AG09319 (cell line): Measurements from ENCODE around the gene NTHL1.

Source experiments
- DNase-seq: peaks from one replicate; pipeline ENCODE4 v3.0.0-alpha.2; 2010; ENCODE audit warnings: low read depth; ENCODE audit errors: extremely low read depth
- TF ChIP-seq, protein P1 (sequence below): IDR thresholded peaks from 2 replicates; pipeline ENCODE4 v1.5.1; 2011; ENCODE audit warnings: low read depth, mild to moderate bottlenecking, inconsistent platforms, low read length, moderate library complexity

NTHL1 gene

DNA sequence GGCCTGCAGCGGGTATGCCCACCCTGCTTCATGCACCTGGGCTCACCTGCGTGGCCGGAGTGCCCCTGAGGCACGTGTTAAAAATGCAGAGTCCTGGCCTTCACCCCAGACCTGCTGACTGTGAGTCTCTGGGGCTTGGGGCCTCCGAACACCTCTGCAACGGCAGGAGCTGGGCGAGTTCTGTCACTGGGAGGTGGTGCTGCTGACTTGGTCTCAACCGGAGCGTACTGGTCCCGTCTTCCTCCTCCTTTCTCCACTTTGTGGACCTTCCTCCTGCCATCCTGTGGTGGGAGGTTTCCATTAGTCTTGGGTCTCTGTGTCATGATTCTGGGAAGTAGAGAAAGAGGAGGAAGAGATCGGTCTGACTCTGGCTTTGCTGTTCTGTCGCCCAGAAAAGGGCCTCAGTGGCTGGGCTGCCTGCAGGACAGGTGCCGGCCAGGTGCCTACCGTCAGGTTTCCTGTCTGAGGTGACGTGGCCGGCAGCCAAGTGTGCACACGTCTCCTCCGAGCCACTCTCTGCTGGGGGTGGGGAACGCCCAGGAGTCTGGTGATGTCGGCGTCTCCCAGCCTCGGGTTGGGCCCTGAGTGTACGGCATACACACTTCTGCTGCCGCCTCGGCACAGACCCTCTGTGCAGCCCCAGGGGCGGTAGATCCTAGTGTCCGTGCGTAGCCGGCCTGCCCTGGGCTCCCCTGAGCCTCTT lies 7.1 kb upstream of the NTHL1 start:
- TF ChIP-seq, protein P1, sequence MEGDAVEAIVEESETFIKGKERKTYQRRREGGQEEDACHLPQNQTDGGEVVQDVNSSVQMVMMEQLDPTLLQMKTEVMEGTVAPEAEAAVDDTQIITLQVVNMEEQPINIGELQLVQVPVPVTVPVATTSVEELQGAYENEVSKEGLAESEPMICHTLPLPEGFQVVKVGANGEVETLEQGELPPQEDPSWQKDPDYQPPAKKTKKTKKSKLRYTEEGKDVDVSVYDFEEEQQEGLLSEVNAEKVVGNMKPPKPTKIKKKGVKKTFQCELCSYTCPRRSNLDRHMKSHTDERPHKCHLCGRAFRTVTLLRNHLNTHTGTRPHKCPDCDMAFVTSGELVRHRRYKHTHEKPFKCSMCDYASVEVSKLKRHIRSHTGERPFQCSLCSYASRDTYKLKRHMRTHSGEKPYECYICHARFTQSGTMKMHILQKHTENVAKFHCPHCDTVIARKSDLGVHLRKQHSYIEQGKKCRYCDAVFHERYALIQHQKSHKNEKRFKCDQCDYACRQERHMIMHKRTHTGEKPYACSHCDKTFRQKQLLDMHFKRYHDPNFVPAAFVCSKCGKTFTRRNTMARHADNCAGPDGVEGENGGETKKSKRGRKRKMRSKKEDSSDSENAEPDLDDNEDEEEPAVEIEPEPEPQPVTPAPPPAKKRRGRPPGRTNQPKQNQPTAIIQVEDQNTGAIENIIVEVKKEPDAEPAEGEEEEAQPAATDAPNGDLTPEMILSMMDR = no peak
- DNase-seq = no peak

DNA sequence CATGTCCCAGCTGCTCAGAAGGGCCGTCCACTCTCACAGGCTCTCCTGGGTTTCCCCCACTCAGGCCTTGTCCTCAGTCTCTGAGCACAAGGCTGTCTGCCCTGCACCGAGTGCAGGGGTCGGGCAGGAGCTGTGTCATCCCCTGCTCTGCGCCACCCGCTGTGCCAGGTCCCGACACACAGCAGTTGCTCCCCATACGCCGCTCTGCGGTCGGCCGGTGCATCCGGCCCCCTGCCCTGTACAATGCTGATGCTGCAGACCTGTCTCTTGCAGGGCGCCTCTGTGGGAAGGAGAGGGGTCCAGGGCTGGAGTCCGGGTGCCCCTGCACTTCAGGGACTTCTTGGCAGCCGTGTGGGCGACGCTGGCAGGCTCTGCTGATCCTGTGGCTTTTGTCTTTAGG lies 6.3 kb upstream of the NTHL1 start:
- DNase-seq = no peak
- TF ChIP-seq, protein P1 = no peak

DNA sequence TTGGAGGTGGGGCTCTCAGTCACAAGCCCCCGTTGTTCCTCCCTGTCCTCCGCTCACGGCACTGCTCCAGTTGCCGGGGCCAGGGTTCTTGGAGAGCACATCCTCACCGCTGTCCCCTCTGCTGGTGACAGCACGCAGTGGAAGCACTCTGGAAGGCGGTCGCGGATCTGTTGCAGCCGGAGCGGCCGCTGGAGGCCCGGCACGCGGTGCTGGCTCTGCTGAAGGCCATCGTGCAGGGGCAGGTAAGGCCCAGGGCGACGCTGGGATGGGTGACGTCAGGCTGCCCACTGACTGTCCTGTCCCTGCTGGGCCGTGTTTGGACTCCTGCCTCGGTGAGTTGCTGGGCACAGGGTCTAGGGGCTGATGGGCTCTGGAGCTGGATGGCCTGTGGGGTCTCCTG lies 5.6 kb upstream of the NTHL1 start:
- no peak for DNase-seq
- TF ChIP-seq, protein P1 = no peak

DNA sequence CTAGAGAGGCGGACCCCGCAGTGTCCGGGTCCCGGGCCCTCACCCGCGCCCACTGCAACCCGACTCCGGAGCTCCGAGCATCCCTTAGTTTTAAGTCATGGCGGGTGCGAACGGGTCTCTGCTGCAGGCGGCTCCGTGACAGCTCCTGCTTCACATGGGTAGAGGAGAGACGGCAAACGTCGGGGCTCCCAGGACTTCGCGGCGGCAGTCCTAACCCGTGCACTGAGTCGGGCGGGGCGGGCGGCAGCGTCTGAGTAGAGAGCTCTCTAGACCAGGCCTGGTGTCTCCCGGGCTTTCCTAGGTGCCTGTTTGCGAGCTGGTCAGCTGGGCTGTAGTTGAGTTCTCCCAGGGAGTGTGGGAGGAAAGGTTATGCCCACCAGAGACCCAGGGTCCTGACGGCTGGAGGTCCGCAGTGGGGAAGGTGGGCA lies 496 bp upstream of the NTHL1 start:
- TF ChIP-seq, protein P1 = no peak
- DNase-seq = no peak

DNA sequence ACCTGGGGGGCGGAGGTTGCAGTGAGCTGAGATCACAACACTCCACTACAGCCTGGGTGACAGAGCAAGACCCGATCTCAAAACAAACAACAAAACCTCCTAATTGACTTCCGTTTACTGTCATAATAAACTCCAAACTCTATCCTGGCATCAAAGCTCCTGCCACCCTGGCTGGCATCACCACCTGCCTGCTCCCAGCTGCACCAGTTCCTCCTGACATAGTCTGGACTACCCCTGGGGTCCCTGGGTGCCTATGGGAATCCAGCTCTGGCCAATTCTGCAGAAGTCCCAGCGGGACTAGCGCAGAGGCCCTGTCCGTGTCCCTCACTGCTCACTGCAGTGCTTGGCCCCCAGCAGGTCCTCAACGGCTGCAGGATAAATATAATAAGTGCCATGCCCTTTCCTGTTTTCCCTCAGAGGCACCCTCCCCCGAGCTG lies 723 bp downstream of the NTHL1 start:
- DNase-seq = no peak
- TF ChIP-seq, protein P1 = no peak

DNA sequence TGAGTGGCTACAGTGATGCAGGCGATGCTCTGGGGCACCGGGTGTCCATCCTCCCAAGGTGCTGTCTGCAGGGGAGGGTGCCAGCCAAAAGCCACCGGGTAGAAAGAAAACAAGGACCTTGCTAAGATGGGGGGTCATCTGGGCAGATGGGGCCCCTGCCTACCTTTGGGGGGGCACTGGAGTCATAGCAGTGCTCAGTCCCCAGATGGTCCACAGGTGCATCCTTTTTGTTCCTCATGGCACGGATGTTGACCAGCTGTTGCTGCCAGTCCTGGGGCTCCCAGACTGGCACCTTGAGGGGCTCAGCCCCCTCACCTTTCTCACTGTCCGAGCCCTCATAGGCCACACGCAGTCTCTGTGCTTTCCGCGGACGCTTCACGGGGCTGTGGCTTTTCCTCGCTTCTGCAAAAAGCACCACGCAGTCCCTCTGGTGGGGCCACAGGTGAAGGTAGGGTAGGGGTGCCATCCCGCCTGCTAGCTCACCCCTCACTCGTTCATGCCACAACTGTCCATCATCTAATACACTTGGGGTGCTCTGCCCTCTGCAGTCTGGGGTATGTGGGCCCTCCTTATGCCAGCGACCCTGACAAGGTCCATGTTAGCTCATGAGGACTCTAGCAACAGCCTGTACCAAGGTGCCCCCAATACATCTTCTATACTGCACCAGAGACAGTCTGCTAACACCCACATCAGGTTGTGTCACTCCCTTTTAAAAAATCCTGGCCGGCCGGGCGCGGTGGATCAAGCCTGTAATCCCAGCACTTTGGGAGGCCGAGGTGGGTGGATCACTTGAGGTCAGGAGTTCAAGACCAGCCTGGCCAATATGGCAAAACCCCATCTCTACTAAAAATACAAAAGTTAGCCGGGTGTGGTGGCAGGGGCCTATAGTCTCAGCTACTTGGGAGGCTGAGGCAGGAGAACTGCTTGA lies 1.4 kb downstream of the NTHL1 start:
- no peak for DNase-seq
- TF ChIP-seq, protein P1 = no peak

GRCh38 chr16:2044541-2044940 lies 3.1 kb downstream of the NTHL1 start:
- TF ChIP-seq, protein P1 = no peak
- no peak for DNase-seq
